Erythroblast (primary cell): ENCODE data around the gene CHCHD3.

Source experiments
- GATA1 ChIP-seq: IDR thresholded peaks from 2 replicates; pipeline ENCODE4 v1.6.1; 2011; ENCODE audit warnings: low read depth, mild to moderate bottlenecking, control low read depth, low read length, moderate library complexity
- POLR2A ChIP-seq: IDR thresholded peaks from 2 replicates; pipeline ENCODE4 v1.6.1; 2011; ENCODE audit warnings: mild to moderate bottlenecking, low read length

DNA sequence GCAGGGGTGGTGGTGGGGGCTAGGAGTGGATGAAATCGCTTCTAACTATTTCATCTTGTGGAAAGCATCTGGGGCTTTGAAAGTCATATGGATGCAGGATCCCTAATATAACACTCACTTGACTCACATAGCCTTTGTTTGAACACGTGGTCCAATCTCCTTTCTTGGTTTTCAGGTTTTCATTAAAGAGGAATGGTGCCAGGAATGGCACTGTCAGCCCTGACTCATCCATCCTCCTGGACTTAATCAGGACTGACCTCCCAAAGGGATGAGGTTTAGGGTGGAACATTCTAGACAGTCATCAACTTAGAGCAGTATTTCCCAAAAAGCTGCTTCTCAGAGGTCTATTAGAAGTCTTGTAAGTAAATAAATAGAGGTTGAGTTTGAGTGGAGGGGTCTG is 343.6 kb downstream of the CHCHD3 start:
- TF ChIP-seq POLR2A (no peak), GATA1 (no peak)
